ENCODE results near the gene AGPAT3.

- TF ChIP-seq TAF1 (IDR thresholded peaks at IDR 0.05; ENCODE audit: borderline replicate concordance, low read depth, low read length) (no peak), CTCF (IDR thresholded peaks at IDR 0.05 in 2 of 3, conservative IDR thresholded peaks at IDR 0.05 in 1 of 3; ENCODE audit: control insufficient read depth in 2 of 3, extremely low read depth in 1 of 3, insufficient read depth in 1 of 3, low read depth in 3 of 3, low read length in 3 of 3) (no peak), BCLAF1 (IDR thresholded peaks at IDR 0.05) (no peak)
Observed at GRCh38 chr21:43922949-43923348, 57.9 kb downstream of the AGPAT3 start.
